ENCODE measurements around the gene SELENON. TPM values are rescaled to one million over a fixed set of nuclear protein-coding genes. Genes with fewer than 3 reads are reported as not detected.

The SELENON gene, protein sequence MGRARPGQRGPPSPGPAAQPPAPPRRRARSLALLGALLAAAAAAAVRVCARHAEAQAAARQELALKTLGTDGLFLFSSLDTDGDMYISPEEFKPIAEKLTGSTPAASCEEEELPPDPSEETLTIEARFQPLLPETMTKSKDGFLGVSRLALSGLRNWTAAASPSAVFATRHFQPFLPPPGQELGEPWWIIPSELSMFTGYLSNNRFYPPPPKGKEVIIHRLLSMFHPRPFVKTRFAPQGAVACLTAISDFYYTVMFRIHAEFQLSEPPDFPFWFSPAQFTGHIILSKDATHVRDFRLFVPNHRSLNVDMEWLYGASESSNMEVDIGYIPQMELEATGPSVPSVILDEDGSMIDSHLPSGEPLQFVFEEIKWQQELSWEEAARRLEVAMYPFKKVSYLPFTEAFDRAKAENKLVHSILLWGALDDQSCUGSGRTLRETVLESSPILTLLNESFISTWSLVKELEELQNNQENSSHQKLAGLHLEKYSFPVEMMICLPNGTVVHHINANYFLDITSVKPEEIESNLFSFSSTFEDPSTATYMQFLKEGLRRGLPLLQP
- 3.4 and 3.8 TPM in 2 replicates for total RNA-seq (2016; rRNA removed; fragmentation: Illumina TruSeq; extraction: Trizol)
- total RNA-seq (2016; cell fraction: cytosol; rRNA removed; fragmentation: Illumina TruSeq; extraction: Trizol; ENCODE audit: low read depth), result 1.4 and 1.6 TPM in 2 replicates
- total RNA-seq (2016; cell fraction: insoluble cytoplasmic fraction; rRNA removed; fragmentation: Illumina TruSeq; extraction: Trizol), result 2.6 and 3.9 TPM in 2 replicates
- total RNA-seq (2016; cell fraction: membrane; rRNA removed; fragmentation: Illumina TruSeq; extraction: Trizol), result 5.9 and 6.0 TPM in 2 replicates
- total RNA-seq (2016; cell fraction: nucleus; rRNA removed; fragmentation: Illumina TruSeq; extraction: Trizol), result 6.6 and 8.7 TPM in 2 replicates
- polyA plus RNA-seq (2011; rRNA removed), result 8.0 and 8.9 TPM in 2 replicates
- polyA plus RNA-seq (2011; cell fraction: cytosol; rRNA removed), result 9.0 and 9.2 TPM in 2 replicates
- 13.1 and 15.6 TPM in 2 replicates for polyA plus RNA-seq (2011; cell fraction: nucleus; rRNA removed)
- 10.5 and 11.5 TPM in 2 replicates for polyA plus RNA-seq (2012)
- polyA plus RNA-seq (2016; cell fraction: cytosol; fragmentation: Illumina TruSeq; extraction: Trizol; ENCODE audit: low read depth), result 3.5 and 4.0 TPM in 2 replicates
- 8.8 and 12.5 TPM in 2 replicates for polyA plus RNA-seq (2016; cell fraction: insoluble cytoplasmic fraction; fragmentation: Illumina TruSeq; extraction: Trizol; ENCODE audit: low read depth)
- 12.1 and 12.7 TPM in 2 replicates for polyA plus RNA-seq (2016; cell fraction: membrane; fragmentation: Illumina TruSeq; extraction: Trizol; ENCODE audit: low read depth)
- polyA plus RNA-seq (2016; cell fraction: nucleus; fragmentation: Illumina TruSeq; extraction: Trizol; ENCODE audit: insufficient read depth, low read depth), result 27.6 and 29.1 TPM in 2 replicates
- polyA minus RNA-seq (2011; rRNA and poly(A)+ RNA removed; ENCODE audit: low replicate concordance), result 10.4 TPM in 2 replicates
- polyA minus RNA-seq (2011; cell fraction: cytosol; rRNA and poly(A)+ RNA removed), result 8.1 and 8.3 TPM in 2 replicates
- 3.1 and 5.0 TPM in 2 replicates for polyA minus RNA-seq (2011; cell fraction: nucleus; rRNA and poly(A)+ RNA removed)
- percentile 51 among the genes with signal in this experiment for Bru-seq, nascent RNA
- percentile 65 among the genes with signal in this experiment for BruChase-seq, experiment 1, labeled RNA remaining after a 6-hour chase
- BruChase-seq, experiment 2, labeled RNA remaining after a 2-hour chase, result percentile 52 among the genes with signal in this experiment
- long read RNA-seq, experiment 1, result 0 reads
- long read RNA-seq, experiment 2, full-length matches to known transcripts, result 14 of 51 reads
- long read RNA-seq, experiment 2, partial matches to known transcripts, result 36 of 51 reads
- long read RNA-seq, experiment 2, other reads (novel, unspliced or antisense), result 1 of 51 reads

DNA sequence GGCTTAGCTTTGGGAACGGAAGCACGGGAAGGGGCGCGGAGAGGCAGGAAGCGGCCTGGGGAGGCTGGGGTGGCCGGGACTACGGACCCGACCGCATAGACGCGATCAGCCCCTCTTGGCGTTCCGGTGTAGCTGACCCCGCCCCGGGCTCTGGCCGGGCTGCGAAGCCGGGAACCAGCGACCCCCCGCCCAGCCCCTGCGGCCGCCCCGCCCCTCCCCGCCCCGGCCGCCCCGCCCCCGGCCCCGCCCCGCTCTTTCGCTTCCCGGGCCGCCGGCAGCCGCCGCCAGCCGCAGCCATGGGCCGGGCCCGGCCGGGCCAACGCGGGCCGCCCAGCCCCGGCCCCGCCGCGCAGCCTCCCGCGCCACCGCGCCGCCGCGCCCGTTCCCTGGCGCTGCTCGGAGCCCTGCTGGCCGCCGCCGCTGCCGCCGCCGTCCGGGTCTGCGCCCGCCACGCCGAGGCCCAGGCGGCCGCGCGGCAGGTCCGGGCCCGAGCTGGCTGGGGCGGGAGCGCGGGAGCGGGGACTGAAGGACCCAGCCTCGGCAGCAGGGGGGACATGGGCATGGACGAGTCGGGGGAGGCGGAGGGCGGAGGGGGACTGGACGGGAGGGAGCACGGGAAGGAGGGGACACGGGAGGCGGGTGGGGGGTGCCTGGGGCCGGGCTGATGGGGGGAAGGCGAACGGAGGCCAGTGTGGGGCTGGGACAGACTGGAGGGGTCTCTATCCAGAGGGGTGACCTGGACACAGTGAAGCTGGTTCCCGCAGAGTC is at the start of gene SELENON:
TSS of gene SELENON (plus strand) at position 259 of the 768 bp plus-strand sequence. CDS start at position 297, 38 bp downstream.
- POLR2A ChIA-PET, result interaction anchor here (1.0 to 1.1 kb wide), 3 partner anchors 20 to 191 kb away, joined by 3 read pairs; partner anchors contain the start of gene MTFR1L
- Histone ChIP-seq H3K4me1 (ENCODE audit: insufficient read depth, low read length) (peaks cover 26% of the 10 kb centered on the region), H3K9me3 (ENCODE audit: low read length) (no peaks in the 10 kb centered on the region), H3K36me3 (replicated peaks in 1 of 2; ENCODE audit: control insufficient read depth in 1 of 2, insufficient read depth in 2 of 2, low read length in 2 of 2) (no peaks in the 10 kb centered on the region), H4K20me1 (ENCODE audit: insufficient read depth, low read length) (no peaks in the 10 kb centered on the region), H3K9ac (ENCODE audit: insufficient read depth, low read depth, low read length) (peak within 1 kb of the TSS; percentile 69; the same call in 1 of the 2 replicates), H2AFZ (ENCODE audit: low read length) (no peak within 1 kb of the TSS), H3K4me2 (ENCODE audit: low read depth, low read length) (peak within 1 kb of the TSS; percentile 92), H3K27ac (ENCODE audit: extremely low read length, insufficient read depth, low read length) (no peak within 1 kb of the TSS), H3K4me3 (replicated peaks in 1 of 3; ENCODE audit: insufficient read depth in 1 of 3, low read depth in 2 of 3, low read length in 3 of 3) (peak within 1 kb of the TSS; percentile 49 to 76 (median 74)), H3K79me2 (ENCODE audit: insufficient read depth, low read length) (no peaks in the 10 kb centered on the region), H3K27me3 (ENCODE audit: control insufficient read depth in 1 of 2, insufficient read depth in 2 of 2, low read length in 2 of 2) (peaks cover 0 to 13% of the 10 kb centered on the region in 2 experiments; a peak in 1 of 5 replicates)
- intact Hi-C loops (cut with micrococcal nuclease; ENCODE audit: unreplicated experiment) (loop anchor here (5.0 kb wide), 2 partner anchors 43 to 183 kb away; partner anchors contain the start of gene MAN1C1), in situ Hi-C loops (cut with HindIII; ENCODE audit: extremely low pct_ligation_motif_present, low pct_unique_long_range_greater_than_20kb) (loop anchor here (5.0 to 25.0 kb wide), 2 partner anchors 43 to 188 kb away; partner anchors contain the start of gene MAN1C1)
- CTCF ChIA-PET (ENCODE audit: low intra/inter-chr PET ratio, low total read pairs), result no interaction called here
- ATAC-seq (peak; percentile 59), DNase-seq (ENCODE audit: low spot score) (peak; percentile 20), FAIRE-seq (no peak)
- 4% methylated on average over 9 of the region's 91 CpGs for WGBS (ENCODE audit: low lambda C conversion rate)
- no TSS peak for BruUV-seq (replicated peaks)
- TF ChIP-seq ZNF333 (CRISPR knock-in tag; IDR thresholded peaks at IDR 0.05; ENCODE audit: borderline replicate concordance), result no peak
- no peak for TF ChIP-seq JARID2 (CRISPR knock-in tag; IDR thresholded peaks at IDR 0.05; ENCODE audit: insufficient replicate concordance)
- no peak for TF ChIP-seq ZNF878 (CRISPR knock-in tag; IDR thresholded peaks at IDR 0.05)
- TF ChIP-seq ZFP1 (CRISPR knock-in tag; IDR thresholded peaks at IDR 0.05), result no peak
- TF ChIP-seq ARHGAP35 (CRISPR knock-in tag; IDR thresholded peaks at IDR 0.05; ENCODE audit: borderline replicate concordance), result no peak
- TF ChIP-seq SP1 (IDR thresholded peaks at IDR 0.05), result no peak
- TF ChIP-seq SP1 (CRISPR knock-in tag; IDR thresholded peaks at IDR 0.05), result no peak; the same call in 1 of the 2 replicates
- no peak for TF ChIP-seq NRL (CRISPR knock-in tag; IDR thresholded peaks at IDR 0.05; ENCODE audit: borderline replicate concordance)
- no peak for TF ChIP-seq NCOA2 (CRISPR knock-in tag; IDR thresholded peaks at IDR 0.05)
- TF ChIP-seq, protein P1, sequence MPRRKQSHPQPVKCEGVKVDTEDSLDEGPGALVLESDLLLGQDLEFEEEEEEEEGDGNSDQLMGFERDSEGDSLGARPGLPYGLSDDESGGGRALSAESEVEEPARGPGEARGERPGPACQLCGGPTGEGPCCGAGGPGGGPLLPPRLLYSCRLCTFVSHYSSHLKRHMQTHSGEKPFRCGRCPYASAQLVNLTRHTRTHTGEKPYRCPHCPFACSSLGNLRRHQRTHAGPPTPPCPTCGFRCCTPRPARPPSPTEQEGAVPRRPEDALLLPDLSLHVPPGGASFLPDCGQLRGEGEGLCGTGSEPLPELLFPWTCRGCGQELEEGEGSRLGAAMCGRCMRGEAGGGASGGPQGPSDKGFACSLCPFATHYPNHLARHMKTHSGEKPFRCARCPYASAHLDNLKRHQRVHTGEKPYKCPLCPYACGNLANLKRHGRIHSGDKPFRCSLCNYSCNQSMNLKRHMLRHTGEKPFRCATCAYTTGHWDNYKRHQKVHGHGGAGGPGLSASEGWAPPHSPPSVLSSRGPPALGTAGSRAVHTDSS (CRISPR knock-in tag; conservative IDR thresholded peaks at IDR 0.05), result no peak
- no peak for TF ChIP-seq FOSL1 (CRISPR knock-in tag; IDR thresholded peaks at IDR 0.05; ENCODE audit: borderline replicate concordance)
- no peak for TF ChIP-seq RAD51 (IDR thresholded peaks at IDR 0.05; ENCODE audit: borderline replicate concordance)
- TF ChIP-seq ZSCAN29 (CRISPR knock-in tag; conservative IDR thresholded peaks at IDR 0.05), result peak; percentile 100
- TF ChIP-seq MEIS1 (CRISPR knock-in tag; IDR thresholded peaks at IDR 0.05; ENCODE audit: borderline replicate concordance), result no peak
- TF ChIP-seq BRD4 (CRISPR knock-in tag; IDR thresholded peaks at IDR 0.05), result no peak
